HCT116 (cell line): Measurements from ENCODE around the gene FAM53A. TPM values are rescaled to one million over a fixed set of nuclear protein-coding genes. Genes with fewer than 3 reads are reported as not detected.

Experiments
- ATAC-seq: fragments of 200-7000 bp; cut with Tn5 transposase; 2 replicates; pipeline ENCODE4 v1.9.1; 2020; ENCODE audit warnings: mild to moderate bottlenecking, moderate library complexity
- BruUV-seq: library from RNA; stranded (reverse); fragments of 400-500 nt; replicated peaks from 2 replicates; lab custom pipeline; 2021; lab: Mats Ljungman, UMichigan
- CTCF ChIA-PET: fragments of 300-600 bp; sonication (Branson Sonifier 250); formaldehyde crosslinking; loops from one replicate; lab custom pipeline; 2021; ENCODE audit warnings: antibody characterized with exemption; lab: Charles Lee
- POLR2A ChIA-PET: fragments of 300-600, 350-600 bp; sonication (Branson Sonifier 250); formaldehyde crosslinking; loops from one replicate; lab custom pipeline; 2021; ENCODE audit warnings: antibody characterized with exemption; lab: Charles Lee
- RAD21 ChIA-PET, 2 experiments: fragments of 300-600 bp; sonication (Branson Sonifier 250); formaldehyde crosslinking; loops; one replicate each; lab custom pipeline; 2023; ENCODE audit warnings: low total read pairs in 2 of 2; ENCODE audit not compliant: uncharacterized antibody in 2 of 2, unreplicated experiment in 2 of 2, low non-redundant PET in 1 of 2; lab: Charles Lee
- DNase-seq: peaks from one replicate; pipeline ENCODE4 v3.0.0-alpha.2; 2010; ENCODE audit warnings: low read depth, low spot score
- H2AFZ ChIP-seq: fragments of 200-600 bp; shearing (Covaris generic), sonication (generic); 2 replicates; pipeline ENCODE4 v1.6.1; 2017; ENCODE audit warnings: low read depth, mixed run types, mixed read lengths, antibody characterized with exemption, low read length; ENCODE audit not compliant: poor library complexity, severe bottlenecking
- H3K27ac ChIP-seq: 2 replicates; pipeline ENCODE4 v1.5.1; 2012; ENCODE audit warnings: low read depth, low read length
- H3K27me3 ChIP-seq: fragments of 200-600 bp; sonication (generic); 2 replicates; pipeline ENCODE4 v1.6.1; 2016; ENCODE audit warnings: mixed run types, low read length, mixed read lengths; ENCODE audit not compliant: insufficient read depth
- H3K36me3 ChIP-seq, 2 experiments: fragments of 200-500 bp in 1 of 2; fragments of 200-600 bp in 1 of 2; sonication (Bioruptor generic) in 1 of 2; sonication (generic) in 1 of 2; 2 replicates each; pipeline versions ENCODE4 v1.5.1 to v1.6.1; 2014 to 2016; ENCODE audit warnings: low read length in 2 of 2, inconsistent platforms in 1 of 2, mixed read lengths in 1 of 2, mixed run types in 1 of 2; ENCODE audit not compliant: insufficient read depth in 2 of 2, control insufficient read depth in 1 of 2
- H3K4me1 ChIP-seq, 2 experiments: fragments of 200-600 bp in 1 of 2; sonication (generic) in 1 of 2; 2 replicates each; pipeline versions ENCODE4 v1.5.1 to v1.6.1; 2012 to 2017; ENCODE audit warnings: low read length in 2 of 2, inconsistent platforms in 1 of 2, mild to moderate bottlenecking in 1 of 2, mixed read lengths in 1 of 2, mixed run types in 1 of 2, moderate library complexity in 1 of 2; ENCODE audit not compliant: insufficient read depth in 2 of 2, control insufficient read depth in 1 of 2
- H3K4me2 ChIP-seq: fragments of 200-600 bp; sonication (generic); 2 replicates; pipeline ENCODE4 v1.6.1; 2017; ENCODE audit warnings: mixed run types, low read length, mixed read lengths
- H3K4me3 ChIP-seq, 2 experiments: fragments of 200-600 bp in 1 of 2; sonication (generic) in 1 of 2; replicated peaks in 1 of 2; 2 replicates each; pipeline ENCODE4 v1.5.1; 2011 to 2016; ENCODE audit warnings: low read length in 2 of 2, control low read depth in 1 of 2, low read depth in 1 of 2, mild to moderate bottlenecking in 1 of 2, mixed read lengths in 1 of 2, mixed run types in 1 of 2
- H3K79me2 ChIP-seq: fragments of 200-600 bp; sonication (generic); 2 replicates; pipeline ENCODE4 v1.6.1; 2017; ENCODE audit warnings: mild to moderate bottlenecking, mixed run types, low read length, moderate library complexity, mixed read lengths; ENCODE audit not compliant: insufficient read depth
- H3K9ac ChIP-seq: fragments of 200-600 bp; sonication (generic); 2 replicates; pipeline ENCODE4 v1.6.1; 2016; ENCODE audit warnings: low read length, mixed read lengths
- H3K9me2 ChIP-seq: fragments of 200-600 bp; sonication (generic), shearing (Covaris generic); 2 replicates; pipeline ENCODE4 v1.6.1; 2017; ENCODE audit warnings: mixed run types, mild to moderate bottlenecking, moderate library complexity; ENCODE audit not compliant: insufficient read depth
- H3K9me3 ChIP-seq, 2 experiments: fragments of 200-500 bp in 1 of 2; fragments of 200-600 bp in 1 of 2; sonication (Bioruptor generic) in 1 of 2; sonication (generic) in 1 of 2; 2 replicates each; pipeline ENCODE4 v1.6.1; 2014 to 2017; ENCODE audit warnings: low read length in 2 of 2, mixed read lengths in 2 of 2, inconsistent platforms in 1 of 2, low read depth in 1 of 2, mild to moderate bottlenecking in 1 of 2, mixed run types in 1 of 2, moderate library complexity in 1 of 2; ENCODE audit not compliant: control insufficient read depth in 1 of 2, insufficient read depth in 1 of 2
- H4K20me1 ChIP-seq: fragments of 200-600 bp; sonication (generic), shearing (Covaris generic); 2 replicates; pipeline ENCODE4 v1.6.1; 2017; ENCODE audit warnings: mixed run types, mild to moderate bottlenecking, moderate library complexity; ENCODE audit not compliant: insufficient read depth
- CBX3 ChIP-seq: IDR thresholded peaks from 2 replicates; pipeline ENCODE4 v1.6.1; 2012; ENCODE audit warnings: low read depth
- CEBPB ChIP-seq: IDR thresholded peaks from 2 replicates; pipeline ENCODE4 v1.6.1; 2012; ENCODE audit warnings: low read depth
- EGR1 ChIP-seq: IDR thresholded peaks from 2 replicates; pipeline ENCODE4 v1.6.1; 2012; ENCODE audit warnings: low read depth
- ELF1 ChIP-seq: IDR thresholded peaks from 2 replicates; pipeline ENCODE4 v1.6.1; 2012; ENCODE audit warnings: low read depth, borderline replicate concordance
- EZH2 ChIP-seq: fragments of 200-600 bp; sonication (generic); IDR thresholded peaks from 2 replicates; pipeline ENCODE4 v1.6.1; 2017; ENCODE audit warnings: antibody characterized with exemption, mixed run types
- EZH2phosphoT487 ChIP-seq: fragments of 200-600 bp; IDR thresholded peaks from 2 replicates; pipeline ENCODE4 v1.6.1; 2018; ENCODE audit warnings: antibody characterized with exemption, borderline replicate concordance
- FOSL1 ChIP-seq: IDR thresholded peaks from 2 replicates; pipeline ENCODE4 v1.6.1; 2012; ENCODE audit warnings: low read depth
- POLR2A ChIP-seq: IDR thresholded peaks from 2 replicates; pipeline ENCODE4 v1.7.0; 2011; ENCODE audit warnings: borderline replicate concordance; ENCODE audit not compliant: insufficient read depth, insufficient read length; ENCODE audit errors: extremely low read depth
- POLR2AphosphoS5 ChIP-seq: IDR thresholded peaks from 2 replicates; pipeline ENCODE4 v1.6.1; 2011; ENCODE audit warnings: mild to moderate bottlenecking, low read depth, low read length, moderate library complexity
- RAD21 ChIP-seq: IDR thresholded peaks from 2 replicates; pipeline ENCODE4 v1.6.1; 2012; ENCODE audit warnings: low read depth, mild to moderate bottlenecking
- SIN3A ChIP-seq: IDR thresholded peaks from 2 replicates; pipeline ENCODE4 v1.6.1; 2012; ENCODE audit warnings: low read depth
- TCF7L2 ChIP-seq: IDR thresholded peaks from 2 replicates; pipeline ENCODE4 v1.7.0; 2011; ENCODE audit warnings: borderline replicate concordance, inconsistent platforms; ENCODE audit not compliant: insufficient read depth, insufficient read length; ENCODE audit errors: extremely low read depth
- YY1 ChIP-seq: IDR thresholded peaks from 2 replicates; pipeline ENCODE4 v1.6.1; 2011; ENCODE audit warnings: low read length, low read depth, moderate library complexity, mild to moderate bottlenecking; ENCODE audit not compliant: insufficient replicate concordance; ENCODE audit errors: extremely low read depth
- ZFX ChIP-seq: fragments of 450-650 bp; IDR thresholded peaks from 2 replicates; pipeline ENCODE4 v1.6.1; 2017
- ZNF274 ChIP-seq: fragments of 200-500 bp; sonication (Bioruptor generic); IDR thresholded peaks from 2 replicates; pipeline ENCODE4 v1.6.1; 2014; ENCODE audit warnings: mild to moderate bottlenecking, low read depth, low read length, inconsistent platforms
- intact Hi-C: fragments of 100-400 bp; cut with micrococcal nuclease; formaldehyde crosslinking; loops from 2 replicates; pipeline ENCODE4 v1.10.0; 2022
- total RNA-seq: library from RNA; stranded (reverse); gene quantifications from one replicate; pipeline ENCODE4 v1.2.1, GENCODE V29; 2021; ENCODE audit not compliant: unreplicated experiment
- TF ChIP-seq, protein P1 (sequence below): IDR thresholded peaks from 2 replicates; pipeline ENCODE4 v1.6.1; 2011; ENCODE audit warnings: mild to moderate bottlenecking, low read length, moderate library complexity; ENCODE audit not compliant: insufficient replicate concordance; ENCODE audit errors: extremely low read depth
- TF ChIP-seq, protein P2 (sequence below): IDR thresholded peaks from 2 replicates; pipeline ENCODE4 v1.6.1; 2012; ENCODE audit warnings: low read depth
- TF ChIP-seq, protein P3 (sequence below): IDR thresholded peaks from 2 replicates; pipeline ENCODE4 v1.6.1; 2012
- TF ChIP-seq, protein P4 (sequence below), 3 experiments: fragments of 200-600 bp in 1 of 3; sonication (generic) in 1 of 3; IDR thresholded peaks in 2 of 3; conservative IDR thresholded peaks in 1 of 3; 2 replicates each; pipeline ENCODE4 v1.5.1; 2012 to 2017; ENCODE audit warnings: low read depth in 2 of 3, low read length in 2 of 3, antibody characterized with exemption in 1 of 3, borderline replicate concordance in 1 of 3, control low read depth in 1 of 3, mild to moderate bottlenecking in 1 of 3, mixed read lengths in 1 of 3, mixed run types in 1 of 3, moderate library complexity in 1 of 3; ENCODE audit not compliant: insufficient read depth in 1 of 3
- TF ChIP-seq, protein P5 (sequence below): IDR thresholded peaks from 2 replicates; pipeline ENCODE4 v1.6.1; 2012

The FAM53A gene
- total RNA-seq, 1 experiment from 2014 or later, result 1.1 TPM

DNA sequence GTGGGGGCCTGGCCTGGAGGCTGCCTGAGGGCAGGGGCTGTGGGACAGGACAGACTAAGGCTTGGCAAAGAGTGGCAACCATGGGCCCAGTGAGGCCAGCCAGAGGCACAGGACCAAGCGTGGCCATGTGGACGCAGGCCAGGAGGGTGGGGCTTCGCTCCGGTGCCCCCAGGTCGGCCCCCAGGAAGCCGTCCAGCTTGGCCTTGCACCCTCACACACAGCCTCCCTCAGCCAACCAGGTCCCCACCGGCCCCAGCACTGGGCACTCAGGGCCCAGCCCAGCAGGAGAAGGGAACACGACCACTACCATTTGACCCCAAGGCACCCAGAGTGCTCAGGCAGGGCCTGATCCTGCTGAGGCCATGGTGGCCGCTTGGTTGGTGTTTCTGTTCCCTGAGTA, 57.2 kb downstream of the FAM53A start:
- DNase-seq (no peak), ATAC-seq (no peak)
- no peaks in the 10 kb centered on the region for H3K79me2 ChIP-seq
- BruUV-seq, result no TSS peak
- H3K9me3 ChIP-seq, result no peaks in the 10 kb centered on the region
- H3K36me3 ChIP-seq, result no peaks in the 10 kb centered on the region
- no peaks in the 10 kb centered on the region for H4K20me1 ChIP-seq
- no peak overlapping the region; the same call in 1 of the 2 replicates for H3K27ac ChIP-seq
- H3K27me3 ChIP-seq, result no peaks in the 10 kb centered on the region
- no peak for TF ChIP-seq RAD21
- TF ChIP-seq SIN3A, result no peak
- TF ChIP-seq FOSL1, result no peak
- TF ChIP-seq EZH2, result no peak
- TF ChIP-seq, protein P1, sequence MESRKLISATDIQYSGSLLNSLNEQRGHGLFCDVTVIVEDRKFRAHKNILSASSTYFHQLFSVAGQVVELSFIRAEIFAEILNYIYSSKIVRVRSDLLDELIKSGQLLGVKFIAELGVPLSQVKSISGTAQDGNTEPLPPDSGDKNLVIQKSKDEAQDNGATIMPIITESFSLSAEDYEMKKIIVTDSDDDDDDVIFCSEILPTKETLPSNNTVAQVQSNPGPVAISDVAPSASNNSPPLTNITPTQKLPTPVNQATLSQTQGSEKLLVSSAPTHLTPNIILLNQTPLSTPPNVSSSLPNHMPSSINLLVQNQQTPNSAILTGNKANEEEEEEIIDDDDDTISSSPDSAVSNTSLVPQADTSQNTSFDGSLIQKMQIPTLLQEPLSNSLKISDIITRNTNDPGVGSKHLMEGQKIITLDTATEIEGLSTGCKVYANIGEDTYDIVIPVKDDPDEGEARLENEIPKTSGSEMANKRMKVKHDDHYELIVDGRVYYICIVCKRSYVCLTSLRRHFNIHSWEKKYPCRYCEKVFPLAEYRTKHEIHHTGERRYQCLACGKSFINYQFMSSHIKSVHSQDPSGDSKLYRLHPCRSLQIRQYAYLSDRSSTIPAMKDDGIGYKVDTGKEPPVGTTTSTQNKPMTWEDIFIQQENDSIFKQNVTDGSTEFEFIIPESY, result no peak
- TF ChIP-seq EGR1, result no peak
- TF ChIP-seq EZH2phosphoT487, result no peak
- no peak for TF ChIP-seq ZFX
- no peak for TF ChIP-seq POLR2A
- TF ChIP-seq, protein P2, sequence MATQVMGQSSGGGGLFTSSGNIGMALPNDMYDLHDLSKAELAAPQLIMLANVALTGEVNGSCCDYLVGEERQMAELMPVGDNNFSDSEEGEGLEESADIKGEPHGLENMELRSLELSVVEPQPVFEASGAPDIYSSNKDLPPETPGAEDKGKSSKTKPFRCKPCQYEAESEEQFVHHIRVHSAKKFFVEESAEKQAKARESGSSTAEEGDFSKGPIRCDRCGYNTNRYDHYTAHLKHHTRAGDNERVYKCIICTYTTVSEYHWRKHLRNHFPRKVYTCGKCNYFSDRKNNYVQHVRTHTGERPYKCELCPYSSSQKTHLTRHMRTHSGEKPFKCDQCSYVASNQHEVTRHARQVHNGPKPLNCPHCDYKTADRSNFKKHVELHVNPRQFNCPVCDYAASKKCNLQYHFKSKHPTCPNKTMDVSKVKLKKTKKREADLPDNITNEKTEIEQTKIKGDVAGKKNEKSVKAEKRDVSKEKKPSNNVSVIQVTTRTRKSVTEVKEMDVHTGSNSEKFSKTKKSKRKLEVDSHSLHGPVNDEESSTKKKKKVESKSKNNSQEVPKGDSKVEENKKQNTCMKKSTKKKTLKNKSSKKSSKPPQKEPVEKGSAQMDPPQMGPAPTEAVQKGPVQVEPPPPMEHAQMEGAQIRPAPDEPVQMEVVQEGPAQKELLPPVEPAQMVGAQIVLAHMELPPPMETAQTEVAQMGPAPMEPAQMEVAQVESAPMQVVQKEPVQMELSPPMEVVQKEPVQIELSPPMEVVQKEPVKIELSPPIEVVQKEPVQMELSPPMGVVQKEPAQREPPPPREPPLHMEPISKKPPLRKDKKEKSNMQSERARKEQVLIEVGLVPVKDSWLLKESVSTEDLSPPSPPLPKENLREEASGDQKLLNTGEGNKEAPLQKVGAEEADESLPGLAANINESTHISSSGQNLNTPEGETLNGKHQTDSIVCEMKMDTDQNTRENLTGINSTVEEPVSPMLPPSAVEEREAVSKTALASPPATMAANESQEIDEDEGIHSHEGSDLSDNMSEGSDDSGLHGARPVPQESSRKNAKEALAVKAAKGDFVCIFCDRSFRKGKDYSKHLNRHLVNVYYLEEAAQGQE, result no peak
- TF ChIP-seq CBX3, result no peak
- TF ChIP-seq ZNF274, result no peak
- TF ChIP-seq TCF7L2, result no peak
- TF ChIP-seq, protein P3, sequence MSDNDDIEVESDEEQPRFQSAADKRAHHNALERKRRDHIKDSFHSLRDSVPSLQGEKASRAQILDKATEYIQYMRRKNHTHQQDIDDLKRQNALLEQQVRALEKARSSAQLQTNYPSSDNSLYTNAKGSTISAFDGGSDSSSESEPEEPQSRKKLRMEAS, result no peak
- TF ChIP-seq ELF1, result no peak
- TF ChIP-seq, protein P4, sequence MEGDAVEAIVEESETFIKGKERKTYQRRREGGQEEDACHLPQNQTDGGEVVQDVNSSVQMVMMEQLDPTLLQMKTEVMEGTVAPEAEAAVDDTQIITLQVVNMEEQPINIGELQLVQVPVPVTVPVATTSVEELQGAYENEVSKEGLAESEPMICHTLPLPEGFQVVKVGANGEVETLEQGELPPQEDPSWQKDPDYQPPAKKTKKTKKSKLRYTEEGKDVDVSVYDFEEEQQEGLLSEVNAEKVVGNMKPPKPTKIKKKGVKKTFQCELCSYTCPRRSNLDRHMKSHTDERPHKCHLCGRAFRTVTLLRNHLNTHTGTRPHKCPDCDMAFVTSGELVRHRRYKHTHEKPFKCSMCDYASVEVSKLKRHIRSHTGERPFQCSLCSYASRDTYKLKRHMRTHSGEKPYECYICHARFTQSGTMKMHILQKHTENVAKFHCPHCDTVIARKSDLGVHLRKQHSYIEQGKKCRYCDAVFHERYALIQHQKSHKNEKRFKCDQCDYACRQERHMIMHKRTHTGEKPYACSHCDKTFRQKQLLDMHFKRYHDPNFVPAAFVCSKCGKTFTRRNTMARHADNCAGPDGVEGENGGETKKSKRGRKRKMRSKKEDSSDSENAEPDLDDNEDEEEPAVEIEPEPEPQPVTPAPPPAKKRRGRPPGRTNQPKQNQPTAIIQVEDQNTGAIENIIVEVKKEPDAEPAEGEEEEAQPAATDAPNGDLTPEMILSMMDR (IDR thresholded peaks at IDR 0.05 in 2 of 3, conservative IDR thresholded peaks at IDR 0.05 in 1 of 3; ENCODE audit: borderline replicate concordance in 1 of 3, insufficient read depth in 1 of 3, low read depth in 2 of 3, low read length in 2 of 3), result no peak
- TF ChIP-seq POLR2AphosphoS5, result no peak
- no peak for TF ChIP-seq YY1
- TF ChIP-seq, protein P5, sequence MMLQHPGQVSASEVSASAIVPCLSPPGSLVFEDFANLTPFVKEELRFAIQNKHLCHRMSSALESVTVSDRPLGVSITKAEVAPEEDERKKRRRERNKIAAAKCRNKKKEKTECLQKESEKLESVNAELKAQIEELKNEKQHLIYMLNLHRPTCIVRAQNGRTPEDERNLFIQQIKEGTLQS, result no peak
- no peak for TF ChIP-seq CEBPB
- RAD21 ChIA-PET, result no interaction called here
- no peak overlapping the region for H3K4me2 ChIP-seq
- no peak overlapping the region for H2AFZ ChIP-seq
- CTCF ChIA-PET, result no interaction called here
- H3K9me2 ChIP-seq, result no peaks in the 10 kb centered on the region
- H3K4me1 ChIP-seq, result no peaks in the 10 kb centered on the region
- H3K9ac ChIP-seq, result no peak overlapping the region
- POLR2A ChIA-PET, result no interaction called here
- H3K4me3 ChIP-seq, result no peak overlapping the region
- intact Hi-C loops, result no loop called here
